Stimulated activated memory B cell treated with anti-CD40 and anti-IgM and Interleukin-4, amounts not matched to agents 10 μg/mL and 1 μg/mL and 100 μg/mL, for 72 hours (primary cell): ENCODE data around the gene NDOR1.
A peak's percentile ranks its signal among the peaks of the same experiment; 100 is the strongest.

Source experiments
- ATAC-seq: fragments of 150-1000 bp; cut with Tn5 transposase; 2 replicates; pipeline ENCODE4 v1.10.0; 2021
- H3K27ac Mint-ChIP-seq: one replicate; pipeline ENCODE4 v1.8.0; 2022; ENCODE audit warnings: mild to moderate bottlenecking, mixed read lengths
- H3K27me3 Mint-ChIP-seq: one replicate; pipeline ENCODE4 v1.8.0; 2022; ENCODE audit warnings: mixed read lengths
- H3K36me3 Mint-ChIP-seq: one replicate; pipeline ENCODE4 v1.8.0; 2022; ENCODE audit warnings: mixed read lengths
- H3K4me1 Mint-ChIP-seq: one replicate; pipeline ENCODE4 v1.8.0; 2022; ENCODE audit warnings: mixed read lengths
- H3K4me3 Mint-ChIP-seq: one replicate; pipeline ENCODE4 v1.8.0; 2022; ENCODE audit warnings: mild to moderate bottlenecking, moderate library complexity, mixed read lengths
- H3K9me3 Mint-ChIP-seq: one replicate; pipeline ENCODE4 v1.8.0; 2022; ENCODE audit warnings: mixed read lengths

The NDOR1 gene

GRCh38 chr9:137164370-137165249 is 40.9 kb upstream of the NDOR1 start:
- no peak for ATAC-seq
- peaks cover 9% of the 10 kb centered on the region for H3K4me1 Mint-ChIP-seq
- H3K4me3 Mint-ChIP-seq: no peak overlapping the region
- no peak overlapping the region for H3K27ac Mint-ChIP-seq
- H3K36me3 Mint-ChIP-seq: no peaks in the 10 kb centered on the region
- H3K9me3 Mint-ChIP-seq: no peaks in the 10 kb centered on the region
- peaks cover 71% of the 10 kb centered on the region for H3K27me3 Mint-ChIP-seq

DNA sequence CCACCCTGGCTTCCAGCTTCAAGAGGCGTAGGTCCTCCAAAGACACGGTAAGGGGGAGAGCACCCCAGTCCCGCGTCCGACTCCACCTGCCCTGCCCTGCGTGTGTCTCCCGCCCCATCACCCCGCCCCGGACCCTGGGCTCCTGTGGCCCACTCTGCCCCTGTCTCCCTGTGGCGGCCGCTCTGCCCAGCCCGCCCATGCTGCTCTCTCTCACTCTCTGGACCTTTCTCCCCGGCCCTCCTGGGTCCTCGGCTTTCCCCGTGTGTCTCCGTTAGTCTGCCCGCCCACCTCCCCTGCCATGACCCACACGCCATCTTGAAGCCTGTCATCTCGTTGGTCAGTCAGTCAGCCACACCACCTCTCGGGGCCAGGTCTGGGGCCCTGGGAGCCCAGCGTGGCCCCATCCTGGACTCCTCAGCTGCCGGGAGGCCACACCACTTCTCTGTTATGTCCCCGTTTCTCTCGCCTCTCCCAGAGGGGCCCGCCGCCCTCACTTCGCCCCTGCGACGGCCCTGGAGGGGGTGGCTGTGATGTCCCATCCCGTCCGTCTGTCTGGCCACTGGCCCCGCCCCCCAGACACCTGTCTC is 40.2 kb upstream of the NDOR1 start:
- no peak overlapping the region for H3K27ac Mint-ChIP-seq
- no peak overlapping the region for H3K4me3 Mint-ChIP-seq
- no peak for ATAC-seq
- no peaks in the 10 kb centered on the region for H3K9me3 Mint-ChIP-seq
- peaks cover 69% of the 10 kb centered on the region for H3K27me3 Mint-ChIP-seq
- H3K4me1 Mint-ChIP-seq: peaks cover 6% of the 10 kb centered on the region
- H3K36me3 Mint-ChIP-seq: no peaks in the 10 kb centered on the region

- no peak for ATAC-seq
- H3K36me3 Mint-ChIP-seq: no peaks in the 10 kb centered on the region
- H3K27me3 Mint-ChIP-seq: peaks cover 72% of the 10 kb centered on the region
- H3K27ac Mint-ChIP-seq: no peak overlapping the region
- peaks cover 6% of the 10 kb centered on the region for H3K4me1 Mint-ChIP-seq
- H3K9me3 Mint-ChIP-seq: no peaks in the 10 kb centered on the region
- H3K4me3 Mint-ChIP-seq: peak overlapping the region; percentile 15
Observed at GRCh38 chr9:137166380-137167229, 38.9 kb upstream of the NDOR1 start.

DNA sequence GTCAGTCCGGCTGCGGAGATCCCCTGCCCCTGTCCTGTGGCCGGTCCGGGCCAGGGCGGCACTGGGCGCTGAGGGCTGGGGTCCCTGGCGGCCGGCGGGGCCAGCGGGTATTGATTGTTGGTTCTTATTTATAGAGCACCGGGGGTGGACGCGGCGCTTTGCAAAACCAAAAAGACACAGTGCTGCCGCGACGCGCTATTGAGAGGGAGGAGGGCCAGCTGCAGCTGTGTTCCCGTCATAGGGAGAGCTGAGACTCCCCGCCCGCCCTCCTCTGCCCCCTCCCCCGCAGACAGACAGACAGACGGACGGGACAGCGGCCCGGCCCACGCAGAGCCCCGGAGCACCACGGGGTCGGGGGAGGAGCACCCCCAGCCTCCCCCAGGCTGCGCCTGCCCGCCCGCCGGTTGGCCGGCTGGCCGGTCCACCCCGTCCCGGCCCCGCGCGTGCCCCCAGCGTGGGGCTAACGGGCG is 38.2 kb upstream of the NDOR1 start:
- peaks cover 75% of the 10 kb centered on the region for H3K27me3 Mint-ChIP-seq
- no peaks in the 10 kb centered on the region for H3K9me3 Mint-ChIP-seq
- H3K4me3 Mint-ChIP-seq: no peak overlapping the region
- no peaks in the 10 kb centered on the region for H3K36me3 Mint-ChIP-seq
- ATAC-seq: no peak
- H3K4me1 Mint-ChIP-seq: peaks cover 6% of the 10 kb centered on the region
- H3K27ac Mint-ChIP-seq: no peak overlapping the region

DNA sequence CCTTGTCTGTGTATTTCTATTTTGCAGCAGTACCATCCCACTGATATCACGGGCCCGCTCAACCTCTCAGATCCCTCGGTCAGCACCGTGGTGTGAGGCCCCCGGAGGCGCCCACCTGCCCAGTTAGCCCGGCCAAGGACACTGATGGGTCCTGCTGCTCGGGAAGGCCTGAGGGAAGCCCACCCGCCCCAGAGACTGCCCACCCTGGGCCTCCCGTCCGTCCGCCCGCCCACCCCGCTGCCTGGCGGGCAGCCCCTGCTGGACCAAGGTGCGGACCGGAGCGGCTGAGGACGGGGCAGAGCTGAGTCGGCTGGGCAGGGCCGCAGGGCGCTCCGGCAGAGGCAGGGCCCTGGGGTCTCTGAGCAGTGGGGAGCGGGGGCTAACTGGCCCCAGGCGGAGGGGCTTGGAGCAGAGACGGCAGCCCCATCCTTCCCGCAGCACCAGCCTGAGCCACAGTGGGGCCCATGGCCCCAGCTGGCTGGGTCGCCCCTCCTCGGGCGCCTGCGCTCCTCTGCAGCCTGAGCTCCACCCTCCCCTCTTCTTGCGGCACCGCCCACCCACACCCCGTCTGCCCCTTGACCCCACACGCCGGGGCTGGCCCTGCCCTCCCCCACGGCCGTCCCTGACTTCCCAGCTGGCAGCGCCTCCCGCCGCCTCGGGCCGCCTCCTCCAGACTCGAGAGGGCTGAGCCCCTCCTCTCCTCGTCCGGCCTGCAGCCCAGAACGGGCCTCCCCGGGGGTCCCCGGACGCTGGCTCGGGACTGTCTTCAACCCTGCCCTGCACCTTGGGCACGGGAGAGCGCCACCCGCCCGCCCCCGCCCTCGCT is 37.5 kb upstream of the NDOR1 start:
- no peaks in the 10 kb centered on the region for H3K9me3 Mint-ChIP-seq
- peaks cover 6% of the 10 kb centered on the region for H3K4me1 Mint-ChIP-seq
- H3K27ac Mint-ChIP-seq: no peak overlapping the region
- ATAC-seq: peak; percentile 17
- H3K36me3 Mint-ChIP-seq: no peaks in the 10 kb centered on the region
- peaks cover 71% of the 10 kb centered on the region for H3K27me3 Mint-ChIP-seq
- H3K4me3 Mint-ChIP-seq: no peak overlapping the region

GRCh38 chr9:137168573-137168903 is 37.0 kb upstream of the NDOR1 start:
- no peaks in the 10 kb centered on the region for H3K9me3 Mint-ChIP-seq
- no peak for ATAC-seq
- peak overlapping the region; percentile 34 for H3K4me3 Mint-ChIP-seq
- no peaks in the 10 kb centered on the region for H3K36me3 Mint-ChIP-seq
- peaks cover 71% of the 10 kb centered on the region for H3K27me3 Mint-ChIP-seq
- no peak overlapping the region for H3K27ac Mint-ChIP-seq
- H3K4me1 Mint-ChIP-seq: peaks cover 6% of the 10 kb centered on the region

DNA sequence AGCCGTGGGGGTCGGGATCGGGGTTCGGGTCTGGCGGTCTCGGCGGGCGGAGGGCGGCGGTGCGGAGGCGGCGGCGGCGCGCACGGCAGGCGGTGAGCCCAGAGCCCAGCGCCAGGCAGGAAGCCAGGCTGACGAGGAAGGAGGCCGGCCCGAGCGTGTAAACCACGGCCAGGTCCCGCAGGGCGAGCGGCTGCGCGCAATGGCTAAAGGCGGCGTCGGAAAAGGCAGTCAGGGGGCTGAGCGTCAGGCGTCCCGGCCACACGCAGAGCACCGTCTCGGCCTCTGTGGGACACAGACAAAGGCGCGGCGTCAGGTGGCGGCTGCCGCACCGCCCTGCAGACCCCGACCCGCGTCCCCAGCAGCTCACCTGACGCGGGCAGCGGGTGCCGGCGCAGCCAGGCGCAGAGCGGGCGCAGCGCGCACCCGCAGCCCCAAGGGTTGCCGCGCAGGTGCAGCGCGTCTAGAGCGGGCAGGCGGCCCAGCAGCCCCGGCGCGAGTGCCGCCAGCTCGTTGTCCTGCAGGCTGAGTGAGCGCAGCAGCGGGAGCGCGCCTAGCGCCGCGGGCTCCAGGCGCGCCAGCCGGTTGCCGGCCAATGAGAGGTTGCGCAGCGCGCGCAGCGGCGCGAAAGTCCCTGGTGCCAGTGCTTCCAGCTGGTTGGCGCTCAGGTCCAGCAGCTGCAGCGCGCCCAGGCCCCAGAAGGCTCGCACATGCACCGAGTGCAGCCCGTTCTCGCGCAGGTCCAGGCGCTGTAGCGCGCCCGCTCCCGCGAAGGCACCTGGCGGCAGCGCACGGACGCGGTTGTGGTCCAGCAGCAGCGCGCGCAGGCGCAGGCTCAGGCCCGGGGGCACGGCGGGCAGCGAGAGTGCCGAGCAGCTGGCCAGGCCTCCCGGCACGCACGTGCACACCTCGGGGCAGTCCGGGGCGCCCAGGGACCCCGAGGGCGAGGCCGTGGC is 36.3 kb upstream of the NDOR1 start:
- Mint-ChIP-seq H3K27me3 (peaks cover 67% of the 10 kb centered on the region), H3K36me3 (no peaks in the 10 kb centered on the region), H3K4me3 (peak overlapping the region; percentile 72), H3K4me1 (peaks cover 6% of the 10 kb centered on the region), H3K9me3 (no peaks in the 10 kb centered on the region), H3K27ac (no peak overlapping the region)
- no peak for ATAC-seq

DNA sequence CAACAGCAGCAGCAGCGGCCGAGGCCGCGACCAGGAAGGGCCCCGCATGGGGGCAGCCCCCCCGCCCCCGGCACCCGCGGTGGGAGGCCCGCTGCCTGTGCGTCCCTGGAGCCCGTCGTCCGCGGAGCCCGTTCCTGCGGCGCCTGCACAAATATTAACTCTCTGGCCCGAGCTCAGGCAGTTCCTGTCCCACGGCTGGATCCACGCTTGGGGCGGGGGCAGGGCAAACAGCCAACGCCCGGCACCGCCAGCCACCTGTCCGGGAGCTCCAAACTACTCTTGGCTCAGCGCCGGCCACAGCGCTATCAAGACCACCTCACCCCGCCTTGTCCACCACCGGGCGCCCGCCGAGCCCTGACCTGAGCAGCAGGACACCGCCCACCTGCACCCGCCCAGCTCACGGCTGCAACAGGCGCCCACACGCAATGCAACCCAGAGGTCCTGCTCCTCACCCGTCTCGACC is 35.6 kb upstream of the NDOR1 start, which contains the start of gene LRRC26:
TSS of gene LRRC26 (minus strand) at position 156 of the 463 bp plus-strand sequence. CDS start at position 48, 108 bp downstream.
- ATAC-seq: no peak
- H3K4me1 Mint-ChIP-seq: peaks cover 6% of the 10 kb centered on the region

GRCh38 chr9:137170486-137171148 is 34.9 kb upstream of the NDOR1 start:
- Mint-ChIP-seq H3K4me3 (no peak overlapping the region), H3K27ac (no peak overlapping the region), H3K4me1 (peaks cover 6% of the 10 kb centered on the region), H3K9me3 (no peaks in the 10 kb centered on the region), H3K36me3 (no peaks in the 10 kb centered on the region), H3K27me3 (peaks cover 53% of the 10 kb centered on the region)
- ATAC-seq: no peak

More for the DNA sequence above, 35.6 kb upstream of the NDOR1 start, which contains the start of gene LRRC26:
- peak within 1 kb of the TSS; percentile 72 for H3K4me3 Mint-ChIP-seq
- H3K27me3 Mint-ChIP-seq: peaks cover 60% of the 10 kb centered on the region
- H3K36me3 Mint-ChIP-seq: no peaks in the 10 kb centered on the region
- no peak within 1 kb of the TSS for H3K27ac Mint-ChIP-seq
- H3K9me3 Mint-ChIP-seq: no peaks in the 10 kb centered on the region

- no peak overlapping the region for H3K4me3 Mint-ChIP-seq
- peaks cover 46% of the 10 kb centered on the region for H3K27me3 Mint-ChIP-seq
- peaks cover 9% of the 10 kb centered on the region for H3K4me1 Mint-ChIP-seq
- ATAC-seq: no peak
- no peaks in the 10 kb centered on the region for H3K36me3 Mint-ChIP-seq
- H3K27ac Mint-ChIP-seq: no peak overlapping the region
- no peaks in the 10 kb centered on the region for H3K9me3 Mint-ChIP-seq
Observed at GRCh38 chr9:137171149-137171900, 34.2 kb upstream of the NDOR1 start.

DNA sequence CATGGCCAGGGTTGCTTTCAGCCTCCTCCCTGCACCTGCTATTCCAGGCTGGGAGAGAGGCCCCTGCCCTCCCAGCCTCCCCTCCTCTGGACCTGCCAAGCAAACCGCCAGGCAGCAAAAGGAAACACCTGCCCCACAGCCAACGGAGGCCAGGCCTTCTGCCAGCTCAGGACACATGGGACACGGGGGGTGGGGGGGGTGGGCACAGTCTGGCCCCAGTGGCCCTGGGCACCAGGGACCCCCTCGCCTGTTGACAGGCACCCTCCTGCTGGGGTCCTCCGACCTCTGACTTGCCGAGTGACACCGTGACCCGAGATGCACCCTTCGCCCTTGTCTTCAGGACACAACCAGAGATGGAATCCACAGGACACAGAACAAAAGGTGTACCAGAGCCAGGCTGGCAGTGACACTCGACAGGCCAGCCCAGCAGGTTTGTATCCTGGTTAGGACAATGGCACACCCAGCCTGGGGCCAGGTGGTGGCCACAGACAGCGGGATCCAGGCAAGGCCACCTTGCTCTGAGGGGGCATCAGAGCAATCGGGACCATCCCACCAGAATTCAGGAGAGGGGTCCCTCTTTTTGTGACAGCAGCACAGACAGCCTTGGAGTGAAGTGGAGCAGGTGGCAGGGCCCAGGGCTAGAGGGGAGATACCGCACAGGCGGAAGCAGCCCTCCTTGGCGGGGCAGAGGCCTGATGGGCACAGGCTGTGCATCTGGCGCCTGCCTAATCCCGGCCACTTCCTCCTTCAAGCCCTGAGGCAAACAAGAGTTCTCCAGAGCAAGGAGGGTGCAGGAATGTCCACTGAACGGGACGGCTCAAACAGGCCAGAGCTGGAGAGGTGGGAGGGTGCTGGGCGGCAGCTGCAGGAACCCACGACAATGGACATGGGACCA is 32.4 kb upstream of the NDOR1 start:
- Mint-ChIP-seq H3K27ac (no peak overlapping the region), H3K4me1 (peaks cover 8% of the 10 kb centered on the region), H3K36me3 (peaks cover 13% of the 10 kb centered on the region), H3K27me3 (peaks cover 39% of the 10 kb centered on the region), H3K4me3 (no peak overlapping the region), H3K9me3 (no peaks in the 10 kb centered on the region)
- ATAC-seq: no peak
